Smooth muscle cell (in vitro differentiated cells): ENCODE data around the gene BNC2. TPM values are rescaled to one million over a fixed set of nuclear protein-coding genes. Genes with fewer than 3 reads are reported as not detected.

Experiments used
- DNase-seq: peaks from one replicate; lab custom pipeline; 2025; ENCODE audit not compliant: unreplicated experiment; lab: John Stamatoyannopoulos, UW
- H2AFZ ChIP-seq: fragments of 200-600 bp; sonication (generic); 2 replicates; pipeline ENCODE4 v1.6.0; 2016; ENCODE audit warnings: antibody characterized with exemption, low read depth, mild to moderate bottlenecking
- H3F3A ChIP-seq: fragments of 200-600 bp; sonication (generic); 2 replicates; pipeline ENCODE4 v1.6.0; 2017; ENCODE audit warnings: antibody characterized with exemption, low read depth
- H3K27ac ChIP-seq: fragments of 200-600 bp; sonication (generic); 2 replicates; pipeline ENCODE4 v1.5.1; 2016; ENCODE audit warnings: low read depth, mild to moderate bottlenecking
- H3K27me3 ChIP-seq: fragments of 200-600 bp; sonication (generic); 2 replicates; pipeline ENCODE4 v1.6.1; 2016; ENCODE audit warnings: low read depth, mild to moderate bottlenecking
- H3K36me3 ChIP-seq: fragments of 200-600 bp; sonication (generic); 2 replicates; pipeline ENCODE4 v1.5.1; 2016; ENCODE audit warnings: low read depth
- H3K4me1 ChIP-seq: fragments of 200-600 bp; sonication (generic); 2 replicates; pipeline ENCODE4 v1.5.1; 2016; ENCODE audit warnings: low read depth
- H3K4me2 ChIP-seq: fragments of 200-600 bp; sonication (generic); 2 replicates; pipeline ENCODE4 v1.6.0; 2016; ENCODE audit warnings: mild to moderate bottlenecking
- H3K4me3 ChIP-seq: fragments of 200-600 bp; sonication (generic); 2 replicates; pipeline ENCODE4 v1.5.1; 2016; ENCODE audit warnings: mild to moderate bottlenecking
- H3K79me2 ChIP-seq: fragments of 200-600 bp; sonication (generic); 2 replicates; pipeline ENCODE4 v1.6.0; 2016; ENCODE audit warnings: low read depth, mild to moderate bottlenecking
- H3K9ac ChIP-seq: fragments of 200-600 bp; sonication (generic); 2 replicates; pipeline ENCODE4 v1.6.0; 2016; ENCODE audit warnings: low read depth
- H3K9me3 ChIP-seq: fragments of 200-600 bp; sonication (generic); replicated peaks from 2 replicates; pipeline ENCODE4 v1.5.1; 2016; ENCODE audit warnings: low read depth
- H4K20me1 ChIP-seq: fragments of 200-600 bp; sonication (generic); 2 replicates; pipeline ENCODE4 v1.6.0; 2016; ENCODE audit warnings: low read depth
- WGBS: methylation state at CpG from one replicate; pipeline ENCODE4 v1.1.7; 2016; ENCODE audit warnings: low lambda C conversion rate; 5-methylcytosine and 5-hydroxymethylcytosine counted together
- polyA plus RNA-seq: library from polyadenylated mRNA; unstranded; fragments of >200 nt; fragmentation: Nextera tagmentation; extraction: Ambion mirVana; gene quantifications from 2 replicates; pipeline ENCODE4 v1.2.1, GENCODE V29; 2016
- total RNA-seq: library from RNA; depleted of rRNA; stranded (reverse); fragments of >200 nt; gene quantifications from 2 replicates; pipeline ENCODE4 v1.2.3, GENCODE V29; 2014
- TF ChIP-seq, protein P1 (sequence below): fragments of 200-600 bp; sonication (generic); IDR thresholded peaks from 2 replicates; pipeline ENCODE4 v1.5.1; 2017; ENCODE audit warnings: borderline replicate concordance, mild to moderate bottlenecking, antibody characterized with exemption; ENCODE audit not compliant: insufficient read depth, poor library complexity, severe bottlenecking

The BNC2 gene
- total and polyA plus RNA-seq, 2 experiments from 2014 or later: 11.6 to 13.5 TPM

DNA sequence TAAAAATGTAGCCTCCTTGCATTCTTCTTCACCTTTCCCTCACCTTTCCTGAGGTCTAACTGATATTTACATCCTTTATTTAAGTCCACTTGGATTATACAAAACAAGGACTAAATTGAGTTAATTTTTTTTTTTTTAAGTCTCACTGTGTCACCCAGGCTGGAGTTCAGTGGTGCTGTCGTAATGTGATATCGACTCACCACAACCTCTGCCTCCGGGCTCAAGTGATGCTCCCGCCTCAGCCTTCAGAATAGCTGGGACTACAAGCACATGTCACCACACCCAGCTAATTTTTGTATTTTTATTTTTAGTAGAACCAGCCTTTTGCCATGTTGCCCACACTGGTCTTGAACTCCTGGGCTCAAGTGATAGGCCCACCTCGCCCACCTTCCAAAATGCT is 195.3 kb downstream of the BNC2 start:
- Histone ChIP-seq H3K79me2 (no peaks in the 10 kb centered on the region), H3K4me2 (no peak overlapping the region), H3K36me3 (no peaks in the 10 kb centered on the region), H3K4me1 (no peaks in the 10 kb centered on the region), H3K4me3 (no peak overlapping the region), H3K27me3 (no peaks in the 10 kb centered on the region), H3K27ac (no peak overlapping the region), H3K9me3 (no peaks in the 10 kb centered on the region), H4K20me1 (no peaks in the 10 kb centered on the region), H3K9ac (no peak overlapping the region), H2AFZ (no peak overlapping the region), H3F3A (no peaks in the 10 kb centered on the region)
- DNase-seq: no peak
- WGBS: 91% methylated on average over 5 of the region's 5 CpGs
- TF ChIP-seq, protein P1, sequence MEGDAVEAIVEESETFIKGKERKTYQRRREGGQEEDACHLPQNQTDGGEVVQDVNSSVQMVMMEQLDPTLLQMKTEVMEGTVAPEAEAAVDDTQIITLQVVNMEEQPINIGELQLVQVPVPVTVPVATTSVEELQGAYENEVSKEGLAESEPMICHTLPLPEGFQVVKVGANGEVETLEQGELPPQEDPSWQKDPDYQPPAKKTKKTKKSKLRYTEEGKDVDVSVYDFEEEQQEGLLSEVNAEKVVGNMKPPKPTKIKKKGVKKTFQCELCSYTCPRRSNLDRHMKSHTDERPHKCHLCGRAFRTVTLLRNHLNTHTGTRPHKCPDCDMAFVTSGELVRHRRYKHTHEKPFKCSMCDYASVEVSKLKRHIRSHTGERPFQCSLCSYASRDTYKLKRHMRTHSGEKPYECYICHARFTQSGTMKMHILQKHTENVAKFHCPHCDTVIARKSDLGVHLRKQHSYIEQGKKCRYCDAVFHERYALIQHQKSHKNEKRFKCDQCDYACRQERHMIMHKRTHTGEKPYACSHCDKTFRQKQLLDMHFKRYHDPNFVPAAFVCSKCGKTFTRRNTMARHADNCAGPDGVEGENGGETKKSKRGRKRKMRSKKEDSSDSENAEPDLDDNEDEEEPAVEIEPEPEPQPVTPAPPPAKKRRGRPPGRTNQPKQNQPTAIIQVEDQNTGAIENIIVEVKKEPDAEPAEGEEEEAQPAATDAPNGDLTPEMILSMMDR: no peak

- H3K4me2 ChIP-seq: no peak overlapping the region
- H3K4me3 ChIP-seq: no peak overlapping the region
- no peak for DNase-seq
- H3K36me3 ChIP-seq: no peaks in the 10 kb centered on the region
- no peaks in the 10 kb centered on the region for H3F3A ChIP-seq
- no peak overlapping the region for H3K9ac ChIP-seq
- H2AFZ ChIP-seq: no peak overlapping the region
- no peak overlapping the region for H3K27ac ChIP-seq
- H3K79me2 ChIP-seq: no peaks in the 10 kb centered on the region
- no peaks in the 10 kb centered on the region for H3K27me3 ChIP-seq
- no peaks in the 10 kb centered on the region for H3K9me3 ChIP-seq
- H3K4me1 ChIP-seq: no peaks in the 10 kb centered on the region
- H4K20me1 ChIP-seq: no peaks in the 10 kb centered on the region
- TF ChIP-seq, protein P1: no peak
Measured at GRCh38 chr9:16673171-16673570, 197.3 kb downstream of the BNC2 start.

- 81% methylated on average over 3 of the region's 3 CpGs for WGBS
- DNase-seq: no peak
- no peak overlapping the region for H3K4me3 ChIP-seq
- no peak overlapping the region for H2AFZ ChIP-seq
- no peaks in the 10 kb centered on the region for H3F3A ChIP-seq
- H3K27me3 ChIP-seq: no peaks in the 10 kb centered on the region
- H3K9ac ChIP-seq: no peak overlapping the region
- H3K79me2 ChIP-seq: no peaks in the 10 kb centered on the region
- H3K9me3 ChIP-seq: no peaks in the 10 kb centered on the region
- peaks cover 4% of the 10 kb centered on the region for H4K20me1 ChIP-seq
- H3K4me1 ChIP-seq: no peaks in the 10 kb centered on the region
- no peaks in the 10 kb centered on the region for H3K36me3 ChIP-seq
- TF ChIP-seq, protein P1: no peak
- H3K4me2 ChIP-seq: no peak overlapping the region
- no peak overlapping the region for H3K27ac ChIP-seq
Measured at GRCh38 chr9:16672501-16672900, 198.0 kb downstream of the BNC2 start.

DNA sequence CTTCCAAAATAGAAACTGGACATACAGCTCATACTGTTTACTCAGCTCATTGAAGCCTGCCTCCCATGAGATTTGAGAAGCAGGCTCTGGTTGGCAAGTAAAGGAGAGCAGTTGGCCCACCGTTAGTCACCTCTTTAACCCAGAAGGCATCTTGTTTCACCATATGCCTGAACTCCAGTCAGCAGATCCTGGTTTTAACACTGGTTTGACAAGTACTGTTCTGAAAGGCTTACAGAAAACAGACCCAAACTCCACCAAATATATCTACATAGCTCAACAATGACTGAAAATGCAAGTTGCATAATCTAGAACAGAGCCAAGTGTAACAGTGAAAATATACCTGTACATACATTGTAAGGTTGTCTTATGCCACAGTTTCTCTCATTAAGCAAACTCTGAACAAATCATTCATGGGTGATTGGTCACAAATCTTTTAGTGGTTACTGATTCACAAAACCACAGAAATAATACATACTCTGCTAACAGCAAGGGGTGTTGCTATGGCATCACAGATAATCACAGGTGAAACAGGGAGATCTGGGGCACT is 198.8 kb downstream of the BNC2 start:
- no peak overlapping the region for H3K9ac ChIP-seq
- no peaks in the 10 kb centered on the region for H3K36me3 ChIP-seq
- DNase-seq: no peak
- H2AFZ ChIP-seq: no peak overlapping the region
- H3K4me2 ChIP-seq: no peak overlapping the region
- no peaks in the 10 kb centered on the region for H3K9me3 ChIP-seq
- peaks cover 6% of the 10 kb centered on the region for H4K20me1 ChIP-seq
- no peaks in the 10 kb centered on the region for H3K79me2 ChIP-seq
- WGBS: 55% methylated on average over 1 of the region's 1 CpG
- no peak overlapping the region for H3K4me3 ChIP-seq
- no peaks in the 10 kb centered on the region for H3K27me3 ChIP-seq
- TF ChIP-seq, protein P1: no peak
- H3K27ac ChIP-seq: peak overlapping the region; percentile 49
- H3K4me1 ChIP-seq: no peaks in the 10 kb centered on the region
- no peaks in the 10 kb centered on the region for H3F3A ChIP-seq
